K562 (cell line): ENCODE data around the gene PDE12.

Experiments used
- FOXK2 ChIP-seq, 2 experiments: fragments of 450-650 bp; IDR thresholded peaks in 1 of 2; conservative IDR thresholded peaks in 1 of 2; 2 replicates each; pipeline ENCODE4 v1.6.1; 2016; ENCODE audit warnings: low read depth in 2 of 2, mild to moderate bottlenecking in 1 of 2
- HOXB6 ChIP-seq: fragments of 250-450 bp; sonication (Bioruptor Pico); IDR thresholded peaks from 2 replicates; pipeline ENCODE4 v1.5.1; 2022; ENCODE audit warnings: mild to moderate bottlenecking, borderline replicate concordance
- KLF6 ChIP-seq: fragments of 250-450 bp; sonication (Bioruptor Pico); IDR thresholded peaks from 2 replicates; pipeline ENCODE4 v1.4.0; 2020; ENCODE audit warnings: mild to moderate bottlenecking, moderate library complexity, borderline replicate concordance
- NBN ChIP-seq: fragments of 450-650 bp; IDR thresholded peaks from 2 replicates; pipeline ENCODE4 v1.6.1; 2016; ENCODE audit warnings: low read depth, mild to moderate bottlenecking
- NCOA4 ChIP-seq: fragments of 450-650 bp; IDR thresholded peaks from 2 replicates; pipeline ENCODE4 v1.6.1; 2018; ENCODE audit warnings: mild to moderate bottlenecking; ENCODE audit not compliant: partially characterized antibody
- NCOA6 ChIP-seq: fragments of 450-650 bp; IDR thresholded peaks from 2 replicates; pipeline ENCODE4 v1.6.1; 2017; ENCODE audit warnings: mild to moderate bottlenecking
- POLR2A ChIP-seq: fragments of 450-650 bp; conservative IDR thresholded peaks from 2 replicates; pipeline ENCODE4 v1.6.1; 2016
- TAF1 ChIP-seq: IDR thresholded peaks from 2 replicates; pipeline ENCODE4 v1.6.1; 2011; ENCODE audit warnings: mild to moderate bottlenecking, low read length, moderate library complexity; ENCODE audit not compliant: insufficient read depth, control insufficient read depth, severe bottlenecking; ENCODE audit errors: extremely low read depth
- TGIF2 ChIP-seq: sonication (generic); formaldehyde crosslinking; IDR thresholded peaks from 2 replicates; pipeline ENCODE4 v1.8.1; 2022; ENCODE audit warnings: mild to moderate bottlenecking, missing genetic modification reagents, moderate library complexity
- ZFX ChIP-seq: sonication (generic); formaldehyde crosslinking; IDR thresholded peaks from 2 replicates; pipeline ENCODE4 v1.8.0; 2022; ENCODE audit warnings: mild to moderate bottlenecking, missing genetic modification reagents, moderate library complexity
- TF ChIP-seq, protein P1 (sequence below), 3 experiments: IDR thresholded peaks in 2 of 3; conservative IDR thresholded peaks in 1 of 3; 2 replicates each; pipeline ENCODE4 v1.5.1; 2011 to 2012; ENCODE audit warnings: low read length in 3 of 3, mild to moderate bottlenecking in 3 of 3, control low read depth in 2 of 3, improper control_type of control experiment in 1 of 3, inconsistent platforms in 1 of 3, low read depth in 1 of 3, mixed read lengths in 1 of 3, moderate library complexity in 1 of 3; ENCODE audit not compliant: insufficient read depth in 2 of 3
- TF ChIP-seq, protein P2 (sequence below): sonication (generic); formaldehyde crosslinking; IDR thresholded peaks from 2 replicates; pipeline ENCODE4 v1.8.0; 2023; ENCODE audit warnings: mild to moderate bottlenecking, missing genetic modification reagents
- TF ChIP-seq, protein P3 (sequence below): sonication (generic); formaldehyde crosslinking; IDR thresholded peaks from 2 replicates; pipeline ENCODE4 v1.8.1; 2022; ENCODE audit warnings: missing genetic modification reagents
- TF ChIP-seq, protein P4 (sequence below): fragments of 200-800 bp; sonication (Bioruptor generic); IDR thresholded peaks from 2 replicates; pipeline ENCODE4 v1.6.1; 2016; ENCODE audit warnings: missing genetic modification characterization, missing compliant biosample characterization

DNA sequence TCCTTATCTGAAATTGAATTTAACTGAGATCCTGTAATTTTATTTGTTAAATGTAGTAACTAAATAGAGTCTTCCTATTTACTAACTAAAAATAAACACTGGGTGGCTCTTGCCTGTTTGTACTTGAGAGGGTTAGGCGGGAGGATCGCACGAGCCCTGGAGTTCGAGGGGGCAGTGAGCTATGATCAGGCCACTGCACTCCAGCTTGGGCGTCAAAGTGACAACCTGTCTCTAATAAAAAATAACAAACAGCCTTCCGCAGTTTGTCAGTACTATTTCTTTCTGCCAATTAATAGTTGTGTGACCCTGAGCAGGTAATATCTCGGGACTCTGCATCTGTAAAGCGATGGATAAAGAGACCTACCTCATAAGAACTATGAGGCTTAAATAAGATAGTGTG is 768 bp upstream of the PDE12 start:
- TF ChIP-seq, protein P1, sequence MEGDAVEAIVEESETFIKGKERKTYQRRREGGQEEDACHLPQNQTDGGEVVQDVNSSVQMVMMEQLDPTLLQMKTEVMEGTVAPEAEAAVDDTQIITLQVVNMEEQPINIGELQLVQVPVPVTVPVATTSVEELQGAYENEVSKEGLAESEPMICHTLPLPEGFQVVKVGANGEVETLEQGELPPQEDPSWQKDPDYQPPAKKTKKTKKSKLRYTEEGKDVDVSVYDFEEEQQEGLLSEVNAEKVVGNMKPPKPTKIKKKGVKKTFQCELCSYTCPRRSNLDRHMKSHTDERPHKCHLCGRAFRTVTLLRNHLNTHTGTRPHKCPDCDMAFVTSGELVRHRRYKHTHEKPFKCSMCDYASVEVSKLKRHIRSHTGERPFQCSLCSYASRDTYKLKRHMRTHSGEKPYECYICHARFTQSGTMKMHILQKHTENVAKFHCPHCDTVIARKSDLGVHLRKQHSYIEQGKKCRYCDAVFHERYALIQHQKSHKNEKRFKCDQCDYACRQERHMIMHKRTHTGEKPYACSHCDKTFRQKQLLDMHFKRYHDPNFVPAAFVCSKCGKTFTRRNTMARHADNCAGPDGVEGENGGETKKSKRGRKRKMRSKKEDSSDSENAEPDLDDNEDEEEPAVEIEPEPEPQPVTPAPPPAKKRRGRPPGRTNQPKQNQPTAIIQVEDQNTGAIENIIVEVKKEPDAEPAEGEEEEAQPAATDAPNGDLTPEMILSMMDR (IDR thresholded peaks at IDR 0.05 in 2 of 3, conservative IDR thresholded peaks at IDR 0.05 in 1 of 3; ENCODE audit: insufficient read depth in 2 of 3, low read depth in 1 of 3, low read length in 3 of 3): no peak
- TF ChIP-seq ZFX (CRISPR knock-in tag) (no peak), NBN (no peak), TGIF2 (CRISPR knock-in tag) (no peak), FOXK2 (conservative IDR thresholded peaks at IDR 0.05 in 1 of 2, IDR thresholded peaks at IDR 0.05 in 1 of 2; ENCODE audit: low read depth in 2 of 2) (no peak), HOXB6 (CRISPR knock-in tag) (no peak), KLF6 (CRISPR knock-in tag) (no peak), TAF1 (no peak), POLR2A (no peak), NCOA6 (no peak), NCOA4 (no peak)
- TF ChIP-seq, protein P2, sequence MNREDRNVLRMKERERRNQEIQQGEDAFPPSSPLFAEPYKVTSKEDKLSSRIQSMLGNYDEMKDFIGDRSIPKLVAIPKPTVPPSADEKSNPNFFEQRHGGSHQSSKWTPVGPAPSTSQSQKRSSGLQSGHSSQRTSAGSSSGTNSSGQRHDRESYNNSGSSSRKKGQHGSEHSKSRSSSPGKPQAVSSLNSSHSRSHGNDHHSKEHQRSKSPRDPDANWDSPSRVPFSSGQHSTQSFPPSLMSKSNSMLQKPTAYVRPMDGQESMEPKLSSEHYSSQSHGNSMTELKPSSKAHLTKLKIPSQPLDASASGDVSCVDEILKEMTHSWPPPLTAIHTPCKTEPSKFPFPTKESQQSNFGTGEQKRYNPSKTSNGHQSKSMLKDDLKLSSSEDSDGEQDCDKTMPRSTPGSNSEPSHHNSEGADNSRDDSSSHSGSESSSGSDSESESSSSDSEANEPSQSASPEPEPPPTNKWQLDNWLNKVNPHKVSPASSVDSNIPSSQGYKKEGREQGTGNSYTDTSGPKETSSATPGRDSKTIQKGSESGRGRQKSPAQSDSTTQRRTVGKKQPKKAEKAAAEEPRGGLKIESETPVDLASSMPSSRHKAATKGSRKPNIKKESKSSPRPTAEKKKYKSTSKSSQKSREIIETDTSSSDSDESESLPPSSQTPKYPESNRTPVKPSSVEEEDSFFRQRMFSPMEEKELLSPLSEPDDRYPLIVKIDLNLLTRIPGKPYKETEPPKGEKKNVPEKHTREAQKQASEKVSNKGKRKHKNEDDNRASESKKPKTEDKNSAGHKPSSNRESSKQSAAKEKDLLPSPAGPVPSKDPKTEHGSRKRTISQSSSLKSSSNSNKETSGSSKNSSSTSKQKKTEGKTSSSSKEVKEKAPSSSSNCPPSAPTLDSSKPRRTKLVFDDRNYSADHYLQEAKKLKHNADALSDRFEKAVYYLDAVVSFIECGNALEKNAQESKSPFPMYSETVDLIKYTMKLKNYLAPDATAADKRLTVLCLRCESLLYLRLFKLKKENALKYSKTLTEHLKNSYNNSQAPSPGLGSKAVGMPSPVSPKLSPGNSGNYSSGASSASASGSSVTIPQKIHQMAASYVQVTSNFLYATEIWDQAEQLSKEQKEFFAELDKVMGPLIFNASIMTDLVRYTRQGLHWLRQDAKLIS (CRISPR knock-in tag): no peak
- TF ChIP-seq, protein P3, sequence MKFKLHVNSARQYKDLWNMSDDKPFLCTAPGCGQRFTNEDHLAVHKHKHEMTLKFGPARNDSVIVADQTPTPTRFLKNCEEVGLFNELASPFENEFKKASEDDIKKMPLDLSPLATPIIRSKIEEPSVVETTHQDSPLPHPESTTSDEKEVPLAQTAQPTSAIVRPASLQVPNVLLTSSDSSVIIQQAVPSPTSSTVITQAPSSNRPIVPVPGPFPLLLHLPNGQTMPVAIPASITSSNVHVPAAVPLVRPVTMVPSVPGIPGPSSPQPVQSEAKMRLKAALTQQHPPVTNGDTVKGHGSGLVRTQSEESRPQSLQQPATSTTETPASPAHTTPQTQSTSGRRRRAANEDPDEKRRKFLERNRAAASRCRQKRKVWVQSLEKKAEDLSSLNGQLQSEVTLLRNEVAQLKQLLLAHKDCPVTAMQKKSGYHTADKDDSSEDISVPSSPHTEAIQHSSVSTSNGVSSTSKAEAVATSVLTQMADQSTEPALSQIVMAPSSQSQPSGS (CRISPR knock-in tag): no peak
- TF ChIP-seq, protein P4, sequence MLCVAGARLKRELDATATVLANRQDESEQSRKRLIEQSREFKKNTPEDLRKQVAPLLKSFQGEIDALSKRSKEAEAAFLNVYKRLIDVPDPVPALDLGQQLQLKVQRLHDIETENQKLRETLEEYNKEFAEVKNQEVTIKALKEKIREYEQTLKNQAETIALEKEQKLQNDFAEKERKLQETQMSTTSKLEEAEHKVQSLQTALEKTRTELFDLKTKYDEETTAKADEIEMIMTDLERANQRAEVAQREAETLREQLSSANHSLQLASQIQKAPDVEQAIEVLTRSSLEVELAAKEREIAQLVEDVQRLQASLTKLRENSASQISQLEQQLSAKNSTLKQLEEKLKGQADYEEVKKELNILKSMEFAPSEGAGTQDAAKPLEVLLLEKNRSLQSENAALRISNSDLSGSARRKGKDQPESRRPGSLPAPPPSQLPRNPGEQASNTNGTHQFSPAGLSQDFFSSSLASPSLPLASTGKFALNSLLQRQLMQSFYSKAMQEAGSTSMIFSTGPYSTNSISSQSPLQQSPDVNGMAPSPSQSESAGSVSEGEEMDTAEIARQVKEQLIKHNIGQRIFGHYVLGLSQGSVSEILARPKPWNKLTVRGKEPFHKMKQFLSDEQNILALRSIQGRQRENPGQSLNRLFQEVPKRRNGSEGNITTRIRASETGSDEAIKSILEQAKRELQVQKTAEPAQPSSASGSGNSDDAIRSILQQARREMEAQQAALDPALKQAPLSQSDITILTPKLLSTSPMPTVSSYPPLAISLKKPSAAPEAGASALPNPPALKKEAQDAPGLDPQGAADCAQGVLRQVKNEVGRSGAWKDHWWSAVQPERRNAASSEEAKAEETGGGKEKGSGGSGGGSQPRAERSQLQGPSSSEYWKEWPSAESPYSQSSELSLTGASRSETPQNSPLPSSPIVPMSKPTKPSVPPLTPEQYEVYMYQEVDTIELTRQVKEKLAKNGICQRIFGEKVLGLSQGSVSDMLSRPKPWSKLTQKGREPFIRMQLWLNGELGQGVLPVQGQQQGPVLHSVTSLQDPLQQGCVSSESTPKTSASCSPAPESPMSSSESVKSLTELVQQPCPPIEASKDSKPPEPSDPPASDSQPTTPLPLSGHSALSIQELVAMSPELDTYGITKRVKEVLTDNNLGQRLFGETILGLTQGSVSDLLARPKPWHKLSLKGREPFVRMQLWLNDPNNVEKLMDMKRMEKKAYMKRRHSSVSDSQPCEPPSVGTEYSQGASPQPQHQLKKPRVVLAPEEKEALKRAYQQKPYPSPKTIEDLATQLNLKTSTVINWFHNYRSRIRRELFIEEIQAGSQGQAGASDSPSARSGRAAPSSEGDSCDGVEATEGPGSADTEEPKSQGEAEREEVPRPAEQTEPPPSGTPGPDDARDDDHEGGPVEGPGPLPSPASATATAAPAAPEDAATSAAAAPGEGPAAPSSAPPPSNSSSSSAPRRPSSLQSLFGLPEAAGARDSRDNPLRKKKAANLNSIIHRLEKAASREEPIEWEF (CRISPR knock-in tag): no peak
